Measurements from ENCODE around the gene SSC5D. TPM values are rescaled to one million over a fixed set of nuclear protein-coding genes. Genes with fewer than 3 reads are reported as not detected.

SSC5D gene
- total RNA-seq, 4 donors from 2014 or later = 2.8 to 10.3 (median 5.0) TPM

GRCh38 chr19:55481794-55482155, 6.5 kb upstream of the SSC5D start:
- no peak for DNase-seq
- H3K4me1 ChIP-seq = peaks cover 0 to 41% (median 14%) of the 10 kb centered on the region in 4 donors
- TF ChIP-seq POLR2A (IDR thresholded peaks at IDR 0.05) (no peak), CTCF (IDR thresholded peaks at IDR 0.05) (no peak)

GRCh38 chr19:55482156-55482961, 5.9 kb upstream of the SSC5D start:
- TF ChIP-seq POLR2A (IDR thresholded peaks at IDR 0.05) = no peak
- no peaks in the 10 kb centered on the region for H3K9me3 ChIP-seq
- peaks cover 0 to 27% (median 0%) of the 10 kb centered on the region in 3 donors for H3K36me3 ChIP-seq
- no peaks in the 10 kb centered on the region for H3K27me3 ChIP-seq
- no peak for DNase-seq
- H3K27ac ChIP-seq = no peak overlapping the region
- H3K4me3 ChIP-seq = no peak overlapping the region
- H3K4me1 ChIP-seq = peaks cover 0 to 44% (median 14%) of the 10 kb centered on the region in 4 donors

More at GRCh38 chr19:55481794-55482155, 6.5 kb upstream of the SSC5D start:
- no peak overlapping the region for H3K4me3 ChIP-seq
- no peak overlapping the region for H3K27ac ChIP-seq
- H3K27me3 ChIP-seq = no peaks in the 10 kb centered on the region
- H3K9me3 ChIP-seq = no peaks in the 10 kb centered on the region
- peaks cover 0 to 27% (median 0%) of the 10 kb centered on the region in 3 donors for H3K36me3 ChIP-seq

GRCh38 chr19:55482967-55483705, 5.1 kb upstream of the SSC5D start:
- no peak for DNase-seq
- H3K4me3 ChIP-seq = no peak overlapping the region
- H3K9me3 ChIP-seq = no peaks in the 10 kb centered on the region
- no peaks in the 10 kb centered on the region for H3K27me3 ChIP-seq
- peaks cover 0 to 27% (median 0%) of the 10 kb centered on the region in 3 donors for H3K36me3 ChIP-seq
- peaks cover 0 to 43% (median 12%) of the 10 kb centered on the region in 4 donors for H3K4me1 ChIP-seq
- H3K27ac ChIP-seq = no peak overlapping the region
- TF ChIP-seq POLR2A (IDR thresholded peaks at IDR 0.05) (no peak), CTCF (IDR thresholded peaks at IDR 0.05) (no peak)

- Histone ChIP-seq H3K27me3 (no peaks in the 10 kb centered on the region), H3K36me3 (peaks cover 0 to 27% (median 0%) of the 10 kb centered on the region in 3 donors), H3K4me3 (peak overlapping the region; percentile 51 to 64 (median 58)), H3K9me3 (no peaks in the 10 kb centered on the region), H3K27ac (peak overlapping the region in 3 of 4 donors; percentile 79 to 87 (median 81)), H3K4me1 (peaks cover 0 to 42% (median 12%) of the 10 kb centered on the region in 4 donors)
- no peak for DNase-seq
- TF ChIP-seq POLR2A (IDR thresholded peaks at IDR 0.05) (no peak), CTCF (IDR thresholded peaks at IDR 0.05) (no peak)
Measured at GRCh38 chr19:55483706-55484592, 4.3 kb upstream of the SSC5D start.

GRCh38 chr19:55484593-55485438, 3.4 kb upstream of the SSC5D start, which contains the start of gene NAT14:
TSS of gene NAT14 (plus strand) at chr19:55485188. CDS start at chr19:55485709, 521 bp downstream.
- Histone ChIP-seq H3K9me3 (no peaks in the 10 kb centered on the region), H3K4me1 (peaks cover 0 to 42% (median 12%) of the 10 kb centered on the region in 4 donors), H3K27ac (peak within 1 kb of the TSS; percentile 77 to 87 (median 80)), H3K4me3 (peak within 1 kb of the TSS; percentile 51 to 64 (median 58)), H3K36me3 (peaks cover 0 to 27% (median 0%) of the 10 kb centered on the region in 3 donors), H3K27me3 (no peaks in the 10 kb centered on the region)
- peak in 2 of 3 donors; percentile 48 to 63 for DNase-seq
- TF ChIP-seq CTCF (IDR thresholded peaks at IDR 0.05) = no peak
- TF ChIP-seq POLR2A (IDR thresholded peaks at IDR 0.05) = no peak

All from Peyer's patch (tissue), 4 donors.